PC-9 (cell line): Measurements from ENCODE around the gene ATN1. TPM values are rescaled to one million over a fixed set of nuclear protein-coding genes. Genes with fewer than 3 reads are reported as not detected.

Source experiments
- BruUV-seq: library from RNA; stranded (reverse); fragments of 400-500 nt; replicated peaks from 2 replicates; lab custom pipeline; 2021; lab: Mats Ljungman, UMichigan
- CTCF ChIA-PET: fragments of 300-600 bp; sonication (Branson Sonifier 250); formaldehyde crosslinking; loops from one replicate; lab custom pipeline; 2022; ENCODE audit warnings: antibody characterized with exemption; lab: Charles Lee
- POLR2A ChIA-PET: fragments of 300-600 bp; sonication (Branson Sonifier 250); formaldehyde crosslinking; loops from one replicate; lab custom pipeline; 2022; ENCODE audit warnings: antibody characterized with exemption; ENCODE audit not compliant: unreplicated experiment; lab: Charles Lee
- DNase-seq, 2 experiments: peaks; one replicate each; pipeline versions ENCODE4 v3.0.0 to v3.0.0-alpha.2; 2015 to 2022; ENCODE audit warnings: mixed read lengths in 1 of 2
- H2AFZ ChIP-seq: fragments of 200-600 bp; sonication (generic); 2 replicates; pipeline ENCODE4 v1.8.1; 2017; ENCODE audit warnings: antibody characterized with exemption
- H3F3A ChIP-seq: fragments of 200-600 bp; sonication (generic); 2 replicates; pipeline ENCODE4 v1.8.1; 2017; ENCODE audit warnings: antibody characterized with exemption, mild to moderate bottlenecking, low read depth; ENCODE audit not compliant: insufficient read depth
- H3K27ac ChIP-seq: fragments of 200-600 bp; sonication (generic); 2 replicates; pipeline ENCODE4 v1.6.1; 2016; ENCODE audit warnings: mixed run types
- H3K27me3 ChIP-seq: fragments of 200-600 bp; sonication (generic); 2 replicates; pipeline ENCODE4 v1.6.1; 2016; ENCODE audit warnings: low read depth, mixed run types; ENCODE audit not compliant: insufficient read depth
- H3K36me3 ChIP-seq: fragments of 200-600 bp; sonication (generic); 2 replicates; pipeline ENCODE4 v1.6.1; 2016; ENCODE audit warnings: low read depth, mixed run types
- H3K4me1 ChIP-seq: fragments of 200-600 bp; sonication (generic); replicated peaks from 2 replicates; pipeline ENCODE4 v1.6.1; 2016; ENCODE audit warnings: mixed run types; ENCODE audit not compliant: insufficient read depth
- H3K4me2 ChIP-seq: fragments of 200-600 bp; sonication (generic); 2 replicates; pipeline ENCODE4 v1.6.1; 2017; ENCODE audit warnings: mixed run types
- H3K4me3 ChIP-seq: fragments of 200-600 bp; sonication (generic); 2 replicates; pipeline ENCODE4 v1.6.1; 2016; ENCODE audit warnings: mixed run types
- H3K79me2 ChIP-seq: fragments of 200-600 bp; sonication (generic); 2 replicates; pipeline ENCODE4 v1.6.1; 2017; ENCODE audit warnings: low read depth, mixed run types
- H3K9me2 ChIP-seq: fragments of 200-600 bp; sonication (generic); 2 replicates; pipeline ENCODE4 v1.8.1; 2017; ENCODE audit warnings: mild to moderate bottlenecking; ENCODE audit not compliant: insufficient read depth
- H3K9me3 ChIP-seq: fragments of 200-600 bp; sonication (generic); 2 replicates; pipeline ENCODE4 v1.8.1; 2016; ENCODE audit warnings: low read depth; ENCODE audit not compliant: insufficient read depth
- H4K20me1 ChIP-seq: fragments of 200-600 bp; sonication (generic); 2 replicates; pipeline ENCODE4 v1.8.1; 2017; ENCODE audit not compliant: insufficient read depth
- EZH2 ChIP-seq: fragments of 200-600 bp; sonication (generic); IDR thresholded peaks from 2 replicates; pipeline ENCODE4 v1.8.0; 2017; ENCODE audit warnings: antibody characterized with exemption, low read depth
- intact Hi-C: fragments of 100-400 bp; cut with micrococcal nuclease; formaldehyde crosslinking; loops from one replicate; pipeline ENCODE4 v1.10.0; 2022; ENCODE audit not compliant: unreplicated experiment
- total RNA-seq: library from RNA; stranded (reverse); gene quantifications from 2 replicates; pipeline ENCODE4 v1.2.3, GENCODE V29; 2021
- TF ChIP-seq, protein P1 (sequence below): fragments of 200-600 bp; sonication (generic); conservative IDR thresholded peaks from 2 replicates; pipeline ENCODE4 v1.6.1; 2017; ENCODE audit warnings: mixed run types, antibody characterized with exemption, mild to moderate bottlenecking, moderate library complexity

Gene ATN1
- total RNA-seq, 1 experiment from 2014 or later: 158 TPM

DNA sequence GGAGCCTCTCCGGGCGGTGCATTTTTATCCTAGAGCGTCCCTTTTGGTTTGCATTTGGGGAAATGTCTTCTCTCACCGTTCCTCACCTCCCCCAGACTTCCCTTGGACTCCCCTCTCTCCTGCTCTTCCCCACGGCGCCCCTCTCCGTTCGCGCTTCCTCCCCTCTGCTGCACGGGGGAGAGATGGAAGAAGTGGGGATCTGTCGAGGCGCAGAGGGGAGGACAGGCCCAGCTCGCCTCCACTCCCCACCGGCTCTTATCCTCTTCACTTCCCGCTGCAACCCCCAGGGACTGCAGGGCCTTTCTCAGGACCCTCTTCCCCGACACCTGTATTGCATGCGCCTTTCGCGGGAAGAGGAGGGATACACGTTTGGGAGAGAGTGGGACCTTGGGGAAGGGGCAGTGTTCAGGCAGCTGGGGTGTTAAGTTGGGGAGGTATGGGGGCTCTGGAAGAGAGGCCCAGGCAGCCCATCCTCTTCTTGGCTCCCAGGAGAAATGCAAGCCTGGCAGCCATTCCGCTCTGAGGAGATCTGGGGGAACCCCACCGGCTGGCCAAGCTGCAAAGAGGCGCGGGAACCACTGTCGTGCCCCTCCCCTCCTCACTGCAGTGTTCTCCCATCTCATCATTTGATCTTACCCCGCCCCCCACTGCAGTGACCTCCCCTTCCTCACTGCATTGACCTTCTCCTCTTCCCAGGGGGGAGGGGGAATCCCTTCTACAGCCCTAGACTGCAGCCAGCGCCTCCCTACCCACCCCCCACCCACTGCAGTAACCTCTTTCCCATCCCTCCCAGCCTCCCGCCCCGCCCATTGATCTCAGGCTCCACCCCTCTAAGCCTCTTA, 12.6 kb upstream of the ATN1 start:
- H4K20me1 ChIP-seq: no peaks in the 10 kb centered on the region
- POLR2A ChIA-PET: no interaction called here
- H3F3A ChIP-seq: no peaks in the 10 kb centered on the region
- intact Hi-C loops: loop anchor here (1.0 kb wide), 2 partner anchors 24 to 42 kb away; partner anchors contain the start of gene SPSB2
- H3K4me3 ChIP-seq: peak overlapping the region; percentile 77
- no peaks in the 10 kb centered on the region for H3K36me3 ChIP-seq
- peaks cover 5% of the 10 kb centered on the region; the same call in 1 of the 2 replicates for H3K4me1 ChIP-seq
- no peaks in the 10 kb centered on the region for H3K79me2 ChIP-seq
- H3K9me3 ChIP-seq: no peaks in the 10 kb centered on the region
- no peak for DNase-seq
- H2AFZ ChIP-seq: peak overlapping the region; percentile 84
- BruUV-seq: TSS peak; percentile 11
- TF ChIP-seq, protein P1, sequence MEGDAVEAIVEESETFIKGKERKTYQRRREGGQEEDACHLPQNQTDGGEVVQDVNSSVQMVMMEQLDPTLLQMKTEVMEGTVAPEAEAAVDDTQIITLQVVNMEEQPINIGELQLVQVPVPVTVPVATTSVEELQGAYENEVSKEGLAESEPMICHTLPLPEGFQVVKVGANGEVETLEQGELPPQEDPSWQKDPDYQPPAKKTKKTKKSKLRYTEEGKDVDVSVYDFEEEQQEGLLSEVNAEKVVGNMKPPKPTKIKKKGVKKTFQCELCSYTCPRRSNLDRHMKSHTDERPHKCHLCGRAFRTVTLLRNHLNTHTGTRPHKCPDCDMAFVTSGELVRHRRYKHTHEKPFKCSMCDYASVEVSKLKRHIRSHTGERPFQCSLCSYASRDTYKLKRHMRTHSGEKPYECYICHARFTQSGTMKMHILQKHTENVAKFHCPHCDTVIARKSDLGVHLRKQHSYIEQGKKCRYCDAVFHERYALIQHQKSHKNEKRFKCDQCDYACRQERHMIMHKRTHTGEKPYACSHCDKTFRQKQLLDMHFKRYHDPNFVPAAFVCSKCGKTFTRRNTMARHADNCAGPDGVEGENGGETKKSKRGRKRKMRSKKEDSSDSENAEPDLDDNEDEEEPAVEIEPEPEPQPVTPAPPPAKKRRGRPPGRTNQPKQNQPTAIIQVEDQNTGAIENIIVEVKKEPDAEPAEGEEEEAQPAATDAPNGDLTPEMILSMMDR: no peak
- CTCF ChIA-PET: interaction anchor here (0.6 to 1.1 kb wide), 3 partner anchors 42 to 158 kb away, joined by 3 to 12 read pairs (median 7); partner anchors contain the start of gene SPSB2
- H3K4me2 ChIP-seq: peak overlapping the region; percentile 92
- no peak overlapping the region for H3K27ac ChIP-seq
- H3K9me2 ChIP-seq: no peaks in the 10 kb centered on the region
- peaks cover 11% of the 10 kb centered on the region for H3K27me3 ChIP-seq

DNA sequence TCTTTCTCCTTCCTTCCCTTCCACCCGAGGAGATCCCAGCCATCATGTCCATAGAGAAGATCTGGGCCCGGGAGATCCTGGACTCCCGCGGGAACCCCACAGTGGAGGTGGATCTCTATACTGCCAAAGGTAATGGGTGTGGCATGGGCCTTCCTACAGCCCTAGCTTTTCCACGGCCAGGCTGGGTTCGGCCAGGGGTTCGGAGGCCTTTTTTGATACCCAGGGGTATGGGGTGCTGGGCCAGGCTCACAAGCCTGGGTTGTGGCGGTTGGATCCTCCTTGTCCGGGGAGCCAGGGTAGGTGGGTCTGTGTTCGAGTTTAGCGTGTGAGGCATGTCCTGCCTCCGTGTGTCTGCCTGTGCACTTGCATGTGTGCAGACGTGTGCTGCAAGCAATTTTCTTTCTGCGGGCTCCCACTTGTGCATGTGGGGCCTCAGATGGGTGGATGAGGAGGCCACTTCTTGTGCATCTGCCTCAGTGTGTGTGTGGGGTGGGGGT, 11.9 kb upstream of the ATN1 start:
- no peaks in the 10 kb centered on the region for H4K20me1 ChIP-seq
- ChIA-PET CTCF (interaction anchor here (0.6 to 1.1 kb wide), 2 partner anchors 43 to 62 kb away, joined by 3 to 12 read pairs; partner anchors contain the start of gene SPSB2), POLR2A (interaction anchor here (0.6 kb wide), 1 partner anchor 17 kb away, joined by 3 read pairs; no protein-coding TSS in a partner anchor)
- peaks cover 5% of the 10 kb centered on the region; the same call in 1 of the 2 replicates for H3K4me1 ChIP-seq
- no peaks in the 10 kb centered on the region for H3K9me2 ChIP-seq
- H3K9me3 ChIP-seq: no peaks in the 10 kb centered on the region
- no TSS peak for BruUV-seq
- no peak for TF ChIP-seq EZH2
- TF ChIP-seq, protein P1: no peak
- H3K79me2 ChIP-seq: no peaks in the 10 kb centered on the region
- H3K27ac ChIP-seq: no peak overlapping the region
- H3F3A ChIP-seq: no peaks in the 10 kb centered on the region
- no peaks in the 10 kb centered on the region for H3K36me3 ChIP-seq
- H2AFZ ChIP-seq: no peak overlapping the region
- no peak for DNase-seq
- H3K4me2 ChIP-seq: no peak overlapping the region
- peaks cover 11% of the 10 kb centered on the region for H3K27me3 ChIP-seq
- intact Hi-C loops: loop anchor here (1.0 kb wide), 1 partner anchor 25 kb away; no protein-coding TSS in a partner anchor
- no peak overlapping the region for H3K4me3 ChIP-seq

- POLR2A ChIA-PET: interaction anchor here (0.6 kb wide), 1 partner anchor 16 kb away, joined by 3 read pairs; no protein-coding TSS in a partner anchor
- Histone ChIP-seq H2AFZ (no peak overlapping the region), H3K9me2 (no peaks in the 10 kb centered on the region), H3K27me3 (peaks cover 11% of the 10 kb centered on the region), H3K79me2 (no peaks in the 10 kb centered on the region), H3K4me2 (no peak overlapping the region), H3K4me3 (no peak overlapping the region), H3K36me3 (no peaks in the 10 kb centered on the region), H3K4me1 (peaks cover 5% of the 10 kb centered on the region; the same call in 1 of the 2 replicates), H4K20me1 (no peaks in the 10 kb centered on the region), H3F3A (no peaks in the 10 kb centered on the region), H3K9me3 (no peaks in the 10 kb centered on the region), H3K27ac (no peak overlapping the region)
- intact Hi-C loops: no loop called here
- BruUV-seq: no TSS peak
- no peak for DNase-seq
- no peak for TF ChIP-seq EZH2
- TF ChIP-seq, protein P1: no peak
- CTCF ChIA-PET: interaction anchor here (1.1 kb wide), 1 partner anchor 44 kb away, joined by 3 read pairs; the partner anchor contains the start of gene SPSB2
Measured at GRCh38 chr12:6916426-6917200, 11.1 kb upstream of the ATN1 start.
